Hepatocyte (in vitro differentiated cells): ENCODE results near the gene NGEF. TPM values are rescaled to one million over a fixed set of nuclear protein-coding genes. Genes with fewer than 3 reads are reported as not detected.

Experiments used
- DNase-seq: peaks from one replicate; pipeline ENCODE4 v3.0.0-alpha.2; 2016; ENCODE audit warnings: low spot score
- H2AFZ ChIP-seq: fragments of 200-600 bp; sonication (generic); 2 replicates; pipeline ENCODE4 v1.6.0; 2016; ENCODE audit warnings: antibody characterized with exemption, mild to moderate bottlenecking
- H3K27ac ChIP-seq: fragments of 200-600 bp; sonication (generic); 2 replicates; pipeline ENCODE4 v1.5.1; 2016; ENCODE audit warnings: mild to moderate bottlenecking
- H3K27me3 ChIP-seq: fragments of 200-600 bp; sonication (generic); 2 replicates; pipeline ENCODE4 v1.6.1; 2016
- H3K36me3 ChIP-seq: fragments of 200-600 bp; sonication (generic); replicated peaks from 2 replicates; pipeline ENCODE4 v1.5.1; 2016; ENCODE audit warnings: low read depth; ENCODE audit not compliant: insufficient read depth
- H3K4me1 ChIP-seq: fragments of 200-600 bp; sonication (generic); 2 replicates; pipeline ENCODE4 v1.5.1; 2016; ENCODE audit warnings: mild to moderate bottlenecking, moderate library complexity; ENCODE audit not compliant: insufficient read depth
- H3K4me2 ChIP-seq: fragments of 200-600 bp; sonication (generic); 2 replicates; pipeline ENCODE4 v1.6.0; 2016
- H3K4me3 ChIP-seq: fragments of 200-600 bp; sonication (generic); 2 replicates; pipeline ENCODE4 v1.5.1; 2016; ENCODE audit warnings: mild to moderate bottlenecking
- H3K79me2 ChIP-seq: fragments of 200-600 bp; sonication (generic); 2 replicates; pipeline ENCODE4 v1.6.0; 2017; ENCODE audit warnings: mild to moderate bottlenecking
- H3K9me2 ChIP-seq: fragments of 200-600 bp; sonication (generic); replicated peaks from 2 replicates; pipeline ENCODE4 v1.6.0; 2017; ENCODE audit warnings: mild to moderate bottlenecking; ENCODE audit not compliant: insufficient read depth
- H3K9me3 ChIP-seq: fragments of 200-600 bp; sonication (generic); 2 replicates; pipeline ENCODE4 v1.5.1; 2016; ENCODE audit warnings: low read depth, mild to moderate bottlenecking
- H4K20me1 ChIP-seq: fragments of 200-600 bp; sonication (generic); 2 replicates; pipeline ENCODE4 v1.6.0; 2016; ENCODE audit warnings: mild to moderate bottlenecking; ENCODE audit not compliant: insufficient read depth, poor library complexity, severe bottlenecking
- EZH2 ChIP-seq: fragments of 200-600 bp; sonication (generic); IDR thresholded peaks from 2 replicates; pipeline ENCODE4 v1.6.1; 2016; ENCODE audit warnings: antibody characterized with exemption, mild to moderate bottlenecking, borderline replicate concordance
- EZH2phosphoT487 ChIP-seq: fragments of 200-600 bp; sonication (generic); IDR thresholded peaks from one replicate; pipeline ENCODE4 v1.6.1; 2018; ENCODE audit warnings: antibody characterized with exemption, mild to moderate bottlenecking, low read depth, moderate library complexity; ENCODE audit not compliant: unreplicated experiment, severe bottlenecking
- WGBS: methylation state at CpG from one replicate; pipeline ENCODE4 v1.1.6; 2016; ENCODE audit warnings: low lambda C conversion rate; ENCODE audit errors: missing lambda C conversion rate; 5-methylcytosine and 5-hydroxymethylcytosine counted together
- polyA plus RNA-seq: library from polyadenylated mRNA; unstranded; fragments of >200 nt; fragmentation: Nextera tagmentation; extraction: Ambion mirVana; gene quantifications from 2 replicates; pipeline ENCODE4 v1.2.1, GENCODE V29; 2016
- total RNA-seq: library from RNA; depleted of rRNA; stranded (reverse); fragments of >200 nt; gene quantifications from 2 replicates; pipeline ENCODE4 v1.2.3, GENCODE V29; 2014
- TF ChIP-seq, protein P1 (sequence below): fragments of 200-600 bp; sonication (generic); IDR thresholded peaks from 2 replicates; pipeline ENCODE4 v1.5.1; 2016; ENCODE audit warnings: antibody characterized with exemption, mild to moderate bottlenecking; ENCODE audit not compliant: poor library complexity

The NGEF gene
- total and polyA plus RNA-seq, 2 experiments from 2014 or later, result 2.2 to 3.2 TPM

DNA sequence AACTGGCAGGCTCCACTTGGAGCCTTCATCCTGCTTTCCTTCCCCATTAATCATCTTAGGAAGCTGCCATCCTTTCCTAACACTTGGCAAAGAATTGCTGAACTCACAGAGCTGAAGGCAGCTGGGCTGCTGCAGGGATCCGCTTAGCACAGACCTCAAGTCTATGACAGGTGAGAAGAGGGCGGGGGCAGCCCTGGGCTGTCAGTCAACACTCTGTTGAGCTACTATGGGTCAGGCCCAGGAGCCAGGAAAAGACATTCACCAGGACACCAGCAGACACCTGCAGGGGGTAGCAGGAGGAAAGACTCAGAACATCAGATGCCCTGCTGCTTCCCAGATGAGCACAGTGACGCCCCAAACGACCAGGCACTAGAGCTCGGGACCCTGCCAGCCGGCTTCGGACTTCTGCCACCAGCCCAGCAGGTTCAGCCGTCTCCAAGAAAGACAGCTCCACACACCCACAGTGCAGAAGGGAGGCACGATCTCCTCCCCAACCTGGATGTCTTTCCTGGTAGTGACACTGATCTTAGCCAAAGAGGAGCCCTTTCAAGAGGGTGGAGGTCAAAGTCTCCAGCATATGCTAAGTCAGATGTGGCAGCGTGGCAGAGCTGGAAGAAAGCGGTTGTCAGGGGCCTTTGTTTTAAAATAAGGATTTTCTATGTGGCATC lies 87.8 kb downstream of the NGEF start:
- 46% methylated on average over 11 of the region's 11 CpGs for WGBS
- TF ChIP-seq, protein P1, sequence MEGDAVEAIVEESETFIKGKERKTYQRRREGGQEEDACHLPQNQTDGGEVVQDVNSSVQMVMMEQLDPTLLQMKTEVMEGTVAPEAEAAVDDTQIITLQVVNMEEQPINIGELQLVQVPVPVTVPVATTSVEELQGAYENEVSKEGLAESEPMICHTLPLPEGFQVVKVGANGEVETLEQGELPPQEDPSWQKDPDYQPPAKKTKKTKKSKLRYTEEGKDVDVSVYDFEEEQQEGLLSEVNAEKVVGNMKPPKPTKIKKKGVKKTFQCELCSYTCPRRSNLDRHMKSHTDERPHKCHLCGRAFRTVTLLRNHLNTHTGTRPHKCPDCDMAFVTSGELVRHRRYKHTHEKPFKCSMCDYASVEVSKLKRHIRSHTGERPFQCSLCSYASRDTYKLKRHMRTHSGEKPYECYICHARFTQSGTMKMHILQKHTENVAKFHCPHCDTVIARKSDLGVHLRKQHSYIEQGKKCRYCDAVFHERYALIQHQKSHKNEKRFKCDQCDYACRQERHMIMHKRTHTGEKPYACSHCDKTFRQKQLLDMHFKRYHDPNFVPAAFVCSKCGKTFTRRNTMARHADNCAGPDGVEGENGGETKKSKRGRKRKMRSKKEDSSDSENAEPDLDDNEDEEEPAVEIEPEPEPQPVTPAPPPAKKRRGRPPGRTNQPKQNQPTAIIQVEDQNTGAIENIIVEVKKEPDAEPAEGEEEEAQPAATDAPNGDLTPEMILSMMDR, result no peak
- TF ChIP-seq EZH2phosphoT487 (no peak), EZH2 (no peak)
- H3K36me3 ChIP-seq, result no peaks in the 10 kb centered on the region

DNA sequence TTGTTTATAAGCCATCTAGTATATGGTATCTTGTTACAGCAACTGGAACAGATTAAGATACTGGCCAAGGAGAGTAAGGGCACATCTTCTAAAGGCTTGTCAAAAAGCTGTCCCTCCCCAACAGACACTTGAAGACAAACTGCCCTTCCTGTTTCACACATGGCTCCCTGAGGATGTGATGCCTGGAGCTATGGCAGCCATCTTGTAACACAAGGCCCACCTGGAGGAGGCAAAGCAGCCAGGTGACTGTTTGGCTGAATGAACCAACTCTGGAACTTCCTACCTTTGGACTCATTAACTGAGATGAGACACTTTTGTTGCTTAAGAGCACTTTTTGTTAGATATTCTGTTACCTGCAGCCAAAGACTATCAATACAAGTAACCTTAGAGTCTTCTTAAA lies 88.6 kb downstream of the NGEF start:
- Histone ChIP-seq H3K4me2 (no peak overlapping the region), H3K4me1 (peaks cover 11% of the 10 kb centered on the region), H3K36me3 (no peaks in the 10 kb centered on the region), H4K20me1 (no peaks in the 10 kb centered on the region), H3K4me3 (no peak overlapping the region), H3K27ac (no peak overlapping the region), H3K79me2 (no peaks in the 10 kb centered on the region), H3K9me3 (no peaks in the 10 kb centered on the region), H2AFZ (no peak overlapping the region), H3K9me2 (no peaks in the 10 kb centered on the region), H3K27me3 (peaks cover 47% of the 10 kb centered on the region)
- TF ChIP-seq EZH2phosphoT487 (no peak), EZH2 (no peak)
- TF ChIP-seq, protein P1, result no peak
- no peak for DNase-seq

More for the DNA sequence above, 87.8 kb downstream of the NGEF start:
- H3K9me3 ChIP-seq, result no peaks in the 10 kb centered on the region
- DNase-seq, result no peak
- no peak overlapping the region for H3K27ac ChIP-seq
- no peaks in the 10 kb centered on the region for H3K9me2 ChIP-seq
- no peak overlapping the region for H3K4me3 ChIP-seq
- no peaks in the 10 kb centered on the region for H3K79me2 ChIP-seq
- H2AFZ ChIP-seq, result no peak overlapping the region
- H3K4me2 ChIP-seq, result no peak overlapping the region
- H3K27me3 ChIP-seq, result peaks cover 55% of the 10 kb centered on the region
- no peaks in the 10 kb centered on the region for H4K20me1 ChIP-seq
- H3K4me1 ChIP-seq, result peaks cover 11% of the 10 kb centered on the region

DNA sequence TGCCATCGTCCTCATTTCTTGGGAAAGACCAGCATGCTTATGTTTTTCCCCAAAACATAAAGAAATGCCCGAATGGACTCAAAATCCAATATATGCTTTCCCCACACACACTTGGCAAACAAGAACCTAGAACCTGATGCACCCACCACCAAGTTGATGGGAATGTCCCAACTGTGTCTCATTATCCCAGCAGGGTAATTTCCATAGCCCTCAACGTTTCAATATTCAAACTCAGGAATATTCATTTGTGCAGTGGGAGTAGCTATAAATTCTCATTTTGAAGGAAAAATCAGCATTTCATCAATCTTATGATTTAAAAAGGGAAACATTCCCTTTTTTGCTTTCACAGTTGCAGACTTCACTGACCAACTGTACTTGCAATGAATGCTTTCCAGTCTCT lies 92.3 kb downstream of the NGEF start:
- Histone ChIP-seq H2AFZ (no peak overlapping the region), H3K4me2 (no peak overlapping the region), H3K36me3 (no peaks in the 10 kb centered on the region), H3K27ac (no peak overlapping the region), H3K4me3 (no peak overlapping the region), H3K9me2 (no peaks in the 10 kb centered on the region), H3K79me2 (no peaks in the 10 kb centered on the region), H3K9me3 (no peaks in the 10 kb centered on the region), H3K4me1 (no peaks in the 10 kb centered on the region), H4K20me1 (no peaks in the 10 kb centered on the region), H3K27me3 (peaks cover 15% of the 10 kb centered on the region)
- TF ChIP-seq EZH2 (no peak), EZH2phosphoT487 (no peak)
- TF ChIP-seq, protein P1, result no peak
- no peak for DNase-seq
- WGBS, result 93% methylated on average over 3 of the region's 3 CpGs
